GM12878 (cell line): Measurements from ENCODE around the gene GFM1. TPM values are rescaled to one million over a fixed set of nuclear protein-coding genes. Genes with fewer than 3 reads are reported as not detected.

Experiments used
- ATAC-seq: fragments of 200-7000 bp; cut with Tn5 transposase; 3 replicates; pipeline ENCODE4 v1.9.1; 2020; ENCODE audit warnings: mild to moderate bottlenecking, moderate library complexity
- BruUV-seq: library from RNA; stranded (reverse); fragments of 400-500 nt; replicated peaks from 2 replicates; lab custom pipeline; 2021; lab: Mats Ljungman, UMichigan
- CTCF ChIA-PET: fragments of 300-600 bp; sonication (Branson Sonifier 250); formaldehyde crosslinking; extraction: SDS; loops from one replicate; lab custom pipeline; 2021; ENCODE audit warnings: inconsistent platforms; lab: Yijun Ruan, JAX
- POLR2A ChIA-PET: fragments of 350-600 bp; formaldehyde crosslinking; extraction: SDS; loops from one replicate; lab custom pipeline; 2021; ENCODE audit warnings: inconsistent platforms; lab: Charles Lee
- RAD21 ChIA-PET: fragments of 300-600 bp; sonication (Branson Sonifier 250); formaldehyde crosslinking; loops from one replicate; lab custom pipeline; 2023; ENCODE audit warnings: antibody characterized with exemption; ENCODE audit not compliant: unreplicated experiment; lab: Charles Lee
- SMC1A ChIA-PET: fragments of 300-600 bp; sonication (Branson Sonifier 250); formaldehyde crosslinking; loops from one replicate; lab custom pipeline; 2023; ENCODE audit not compliant: unreplicated experiment, uncharacterized antibody; lab: Charles Lee
- DNase-seq: peaks from one replicate; pipeline ENCODE4 v3.0.0-alpha.2; 2011; ENCODE audit warnings: low read depth, low spot score
- FAIRE-seq: peaks from 3 replicates; lab custom pipeline; 2011; peaks lifted over from hg19 to GRCh38; lab: Jason Lieb, UNC
- H2AFZ ChIP-seq: 2 replicates; pipeline ENCODE4 v1.6.0; 2011; ENCODE audit warnings: low read depth, low read length, control low read depth; ENCODE audit not compliant: control insufficient read depth
- H3K27ac ChIP-seq: 2 replicates; pipeline ENCODE4 v1.5.1; 2011; ENCODE audit warnings: control low read depth; ENCODE audit not compliant: control insufficient read depth, insufficient read depth
- H3K27me3 ChIP-seq, 2 experiments: replicated peaks in 1 of 2; 2 replicates each; pipeline versions ENCODE4 v1.6.0 to v1.6.1; 2011; ENCODE audit warnings: low read length in 1 of 2; ENCODE audit not compliant: control insufficient read depth in 2 of 2, insufficient read depth in 2 of 2
- H3K36me3 ChIP-seq, 2 experiments: 2 replicates each; pipeline ENCODE4 v1.5.1; 2011; ENCODE audit warnings: low read length in 1 of 2; ENCODE audit not compliant: control insufficient read depth in 2 of 2, insufficient read depth in 2 of 2
- H3K4me1 ChIP-seq: 2 replicates; pipeline ENCODE4 v1.6.1; 2011; ENCODE audit warnings: mild to moderate bottlenecking, low read length, moderate library complexity, mixed read lengths; ENCODE audit not compliant: control insufficient read depth, insufficient read depth
- H3K4me2 ChIP-seq: 2 replicates; pipeline ENCODE4 v1.6.0; 2011; ENCODE audit warnings: control low read depth; ENCODE audit not compliant: control insufficient read depth, insufficient read depth
- H3K4me3 ChIP-seq: fragments of 200-600 bp; sonication (generic); 2 replicates; pipeline ENCODE4 v1.5.1; 2016
- H3K79me2 ChIP-seq: 2 replicates; pipeline ENCODE4 v1.6.0; 2011; ENCODE audit warnings: low read length; ENCODE audit not compliant: control insufficient read depth, insufficient read depth
- H3K9ac ChIP-seq: 2 replicates; pipeline ENCODE4 v1.8.0; 2011; ENCODE audit warnings: low read length, control low read depth, mixed read lengths; ENCODE audit not compliant: control insufficient read depth, insufficient read depth
- H3K9me3 ChIP-seq: replicated peaks from 3 replicates; pipeline ENCODE4 v1.5.1; 2011; ENCODE audit warnings: mild to moderate bottlenecking, low read length; ENCODE audit not compliant: control insufficient read depth, insufficient read depth
- H4K20me1 ChIP-seq: 2 replicates; pipeline ENCODE4 v1.6.0; 2011; ENCODE audit not compliant: control insufficient read depth, insufficient read depth
- ASH2L ChIP-seq: fragments of 300-600, 200-600 bp; sonication (generic); IDR thresholded peaks from 2 replicates; pipeline ENCODE4 v1.6.1; 2017; ENCODE audit warnings: low read depth, mild to moderate bottlenecking, borderline replicate concordance
- ETV6 ChIP-seq, 2 experiments: fragments of 450-650 bp in 1 of 2; IDR thresholded peaks in 1 of 2; conservative IDR thresholded peaks in 1 of 2; 2 replicates each; pipeline ENCODE4 v1.6.1; 2014; ENCODE audit warnings: antibody characterized with exemption in 1 of 2, borderline replicate concordance in 1 of 2, low read depth in 1 of 2, mild to moderate bottlenecking in 1 of 2, moderate library complexity in 1 of 2
- EZH2 ChIP-seq: IDR thresholded peaks from 2 replicates; pipeline ENCODE4 v1.6.1; 2012; ENCODE audit warnings: low read depth, mild to moderate bottlenecking, control low read depth, inconsistent platforms, low read length, borderline replicate concordance; ENCODE audit not compliant: control insufficient read depth
- FOXK2 ChIP-seq: fragments of 450-650 bp; IDR thresholded peaks from 2 replicates; pipeline ENCODE4 v1.6.1; 2017; ENCODE audit warnings: mild to moderate bottlenecking, moderate library complexity
- HCFC1 ChIP-seq: fragments of 150-350 bp; IDR thresholded peaks from 2 replicates; pipeline ENCODE4 v1.6.1; 2014; ENCODE audit warnings: low read length
- IKZF1 ChIP-seq: fragments of 450-650 bp; conservative IDR thresholded peaks from 2 replicates; pipeline ENCODE4 v1.6.1; 2017; ENCODE audit warnings: antibody characterized with exemption, mild to moderate bottlenecking
- KAT2A ChIP-seq: conservative IDR thresholded peaks from 2 replicates; pipeline ENCODE4 v1.6.1; 2011; ENCODE audit warnings: low read depth, low read length; ENCODE audit not compliant: control insufficient read depth
- LARP7 ChIP-seq: fragments of 450-650 bp; IDR thresholded peaks from 2 replicates; pipeline ENCODE4 v1.6.1; 2017; ENCODE audit warnings: mild to moderate bottlenecking
- NFYB ChIP-seq: IDR thresholded peaks from 2 replicates; pipeline ENCODE4 v1.6.1; 2011; ENCODE audit warnings: low read depth, mild to moderate bottlenecking, low read length, improper control_type of control experiment, moderate library complexity; ENCODE audit not compliant: insufficient read depth
- PAX5 ChIP-seq: IDR thresholded peaks from 2 replicates; pipeline ENCODE4 v1.6.1; 2011; ENCODE audit warnings: low read depth, low read length, borderline replicate concordance
- RAD51 ChIP-seq: fragments of 450-650 bp; IDR thresholded peaks from 2 replicates; pipeline ENCODE4 v1.6.1; 2016; ENCODE audit warnings: moderate library complexity, mild to moderate bottlenecking, inconsistent platforms
- SMAD5 ChIP-seq: IDR thresholded peaks from 2 replicates; pipeline ENCODE4 v1.6.1; 2016; ENCODE audit warnings: antibody characterized with exemption, low read depth
- SMARCA5 ChIP-seq: fragments of 450-650 bp; IDR thresholded peaks from 2 replicates; pipeline ENCODE4 v1.6.1; 2017; ENCODE audit warnings: mild to moderate bottlenecking
- STAT3 ChIP-seq: IDR thresholded peaks from 2 replicates; pipeline ENCODE4 v1.6.1; 2011; ENCODE audit warnings: low read depth, low read length, improper control_type of control experiment
- YBX1 ChIP-seq: fragments of 450-650 bp; IDR thresholded peaks from 2 replicates; pipeline ENCODE4 v1.6.1; 2016; ENCODE audit warnings: antibody characterized with exemption
- YY1 ChIP-seq: IDR thresholded peaks from 2 replicates; pipeline ENCODE4 v1.6.1; 2011; ENCODE audit warnings: low read depth, mild to moderate bottlenecking, low read length
- WGBS: methylation state at CpG from one replicate; pipeline ENCODE4 v1.1.6; 2016; ENCODE audit warnings: low lambda C conversion rate; ENCODE audit not compliant: insufficient replicate concordance, insufficient coverage; ENCODE audit errors: missing lambda C conversion rate; 5-methylcytosine and 5-hydroxymethylcytosine counted together
- in situ Hi-C: fragments of 300-500 bp; cut with MboI; formaldehyde crosslinking; loops from 9 replicates; pipeline ENCODE4 v1.14.3; 2018; ENCODE audit warnings: mixed read lengths
- intact Hi-C: fragments of 100-400 bp; cut with micrococcal nuclease; formaldehyde crosslinking; loops from one replicate; pipeline ENCODE4 v1.14.2; 2022; ENCODE audit not compliant: unreplicated experiment
- polyA plus RNA-seq, 11 experiments: library from polyadenylated mRNA; depleted of rRNA in 4 of 11; unstranded in 6 of 11; stranded (reverse) in 5 of 11; fragments of >200 nt; fragmentation: Nextera tagmentation in 4 of 11; fragmentation: Illumina TruSeq in 1 of 11; extraction: Ambion mirVana in 4 of 11; extraction: Trizol in 1 of 11; gene quantifications; 1 replicate in 1 of 11; 2 replicates in 10 of 11; pipeline versions ENCODE4 v1.2.1 to v1.2.3, GENCODE V29; 2011 to 2016; ENCODE audit warnings: inconsistent platforms in 2 of 11, missing spikeins in 2 of 11, low read depth in 1 of 11
- total RNA-seq, 4 experiments: library from RNA; depleted of rRNA in 3 of 4; stranded (reverse); fragments of >200 nt in 3 of 4; fragmentation: Illumina TruSeq in 1 of 4; extraction: Trizol in 1 of 4; gene quantifications; 2 replicates each; pipeline versions ENCODE4 v1.2.1 to v1.2.3, GENCODE V29; 2013 to 2021

GFM1 gene
- total and polyA plus RNA-seq, 10 of the 15 experiments (the other 5 are each of a cell fraction or from before 2014, with no cell fraction given): 36.9 to 87.2 (median 57.3) TPM

- Histone ChIP-seq H3K36me3 (peaks cover 2 to 15% of the 10 kb centered on the region in 2 experiments), H3K4me1 (no peaks in the 10 kb centered on the region), H3K4me2 (no peak overlapping the region), H4K20me1 (no peaks in the 10 kb centered on the region), H3K9ac (no peak overlapping the region), H3K79me2 (peaks cover 20% of the 10 kb centered on the region), H2AFZ (no peak overlapping the region), H3K4me3 (no peak overlapping the region), H3K27ac (no peak overlapping the region), H3K9me3 (no peaks in the 10 kb centered on the region), H3K27me3 (no peaks in the 10 kb centered on the region)
- in situ Hi-C loops (no loop called here), intact Hi-C loops (loop anchor here (10.0 kb wide), 1 partner anchor 535 kb away; the partner anchor contains the start of gene RSRC1)
- no TSS peak for BruUV-seq
- TF ChIP-seq STAT3 (no peak), PAX5 (no peak), IKZF1 (no peak), FOXK2 (no peak), HCFC1 (no peak), ETV6 (conservative IDR thresholded peaks at IDR 0.05 in 1 of 2, IDR thresholded peaks at IDR 0.05 in 1 of 2; ENCODE audit: borderline replicate concordance in 1 of 2, low read depth in 1 of 2) (no peak), RAD51 (no peak), EZH2 (no peak), SMARCA5 (no peak), YBX1 (no peak), LARP7 (no peak), ASH2L (no peak), SMAD5 (no peak), NFYB (no peak), KAT2A (no peak), YY1 (no peak)
- ChIA-PET POLR2A (no interaction called here), CTCF (no interaction called here), RAD21 (no interaction called here), SMC1A (interaction anchor here (1.2 kb wide), 1 partner anchor 9 kb away, joined by 3 read pairs; no protein-coding TSS in a partner anchor)
- no peak for DNase-seq
- ATAC-seq: peak; percentile 17; the same call in 2 of the 3 replicates
- 59% methylated on average over 4 of the region's 4 CpGs for WGBS
- peak; percentile 31 for FAIRE-seq
Observed at GRCh38 chr3:158649791-158650190, 5.5 kb downstream of the GFM1 start.
